AG20443 (cell line): ENCODE results near the gene SIX1.

Experiments used
- DNase-seq: peaks from one replicate; pipeline ENCODE4 v3.0.0; 2012; ENCODE audit warnings: low spot score, mixed read lengths

SIX1 gene

GRCh38 chr14:60655119-60655897 lies 6.0 kb upstream of the SIX1 start:
- no peak for DNase-seq

- peak; percentile 43 for DNase-seq
These were observed 5.1 kb upstream of the SIX1 start for GRCh38 chr14:60654334-60654821.

GRCh38 chr14:60653701-60654161 lies 4.5 kb upstream of the SIX1 start:
- DNase-seq = no peak

DNA sequence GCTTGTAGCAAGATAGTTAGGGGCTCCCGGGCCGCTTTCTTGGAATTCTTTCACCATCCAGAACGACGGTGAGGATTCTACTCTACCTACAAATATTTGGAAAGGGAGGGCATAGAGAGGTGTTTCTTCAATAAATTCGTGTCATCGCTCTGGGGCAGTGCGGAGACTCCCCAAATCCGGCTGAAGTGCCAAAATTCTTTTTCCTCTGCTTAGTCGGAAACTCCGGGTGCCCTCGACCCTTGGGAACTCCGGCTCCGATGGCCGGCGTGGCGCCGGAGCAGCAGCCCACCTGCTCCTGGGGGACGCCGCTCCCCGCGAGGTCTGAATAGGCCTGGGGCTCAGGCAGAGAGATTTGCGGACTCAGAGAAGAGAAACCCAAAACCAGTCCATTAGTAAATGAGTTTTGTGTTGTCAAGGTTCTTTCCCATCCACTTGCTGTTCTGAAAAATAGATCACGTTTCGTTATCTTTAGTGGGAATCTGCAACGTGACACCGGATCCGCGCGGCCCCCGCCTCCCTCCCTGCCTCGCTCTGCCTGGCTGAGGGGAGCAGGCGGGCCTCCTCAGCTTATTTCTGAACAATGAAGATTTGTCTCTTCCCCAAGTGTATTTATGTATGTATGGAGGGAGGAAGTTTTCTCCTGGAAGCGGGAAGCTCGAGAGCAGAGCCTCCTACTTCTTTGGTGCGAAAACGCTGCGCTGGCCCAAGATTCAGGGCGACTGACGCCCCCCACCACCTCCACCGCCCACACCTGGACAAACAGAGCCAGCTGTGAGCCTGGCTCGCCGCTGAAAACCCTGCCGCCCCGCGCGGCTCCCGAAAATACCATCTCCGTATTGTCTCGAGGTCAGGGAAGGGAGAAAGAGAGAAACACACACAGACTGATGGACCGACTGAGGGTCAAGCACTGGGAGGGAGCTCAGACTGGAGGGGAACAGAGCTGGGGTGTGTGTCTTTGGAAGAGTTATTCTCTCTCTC lies 3.7 kb upstream of the SIX1 start:
- DNase-seq = no peak

- DNase-seq = no peak
These were observed 2.8 kb upstream of the SIX1 start for GRCh38 chr14:60651796-60652673.

GRCh38 chr14:60651086-60651795 lies 2.0 kb upstream of the SIX1 start:
- DNase-seq = no peak

DNA sequence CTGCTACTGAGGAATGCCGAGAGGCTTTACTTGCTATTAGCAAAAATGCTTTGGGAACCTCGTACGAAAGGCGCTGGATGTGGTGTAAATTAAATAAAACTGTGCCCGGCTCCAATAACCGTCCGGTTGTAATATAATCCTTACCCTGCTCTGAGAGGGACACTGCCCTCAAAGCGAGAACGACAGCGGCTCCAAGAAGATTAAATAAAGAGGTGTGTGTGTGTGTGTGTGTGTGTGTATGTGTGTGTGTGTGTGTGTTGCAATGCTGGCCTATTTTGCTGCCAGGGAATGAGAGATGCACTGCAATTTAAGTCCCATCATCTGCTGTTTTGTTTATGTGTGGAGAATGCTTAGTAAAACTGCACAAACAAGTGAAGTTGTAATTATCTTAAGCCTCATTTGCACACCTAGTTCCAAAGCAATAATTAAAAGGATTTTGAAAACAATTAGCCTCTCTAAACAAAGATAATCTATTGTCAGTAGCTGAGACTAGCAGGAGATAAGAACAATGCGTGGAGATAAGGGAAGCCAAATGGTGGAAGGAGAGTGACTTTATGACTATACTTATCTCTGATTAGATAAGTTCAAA lies 1.2 kb upstream of the SIX1 start:
- no peak for DNase-seq

DNA sequence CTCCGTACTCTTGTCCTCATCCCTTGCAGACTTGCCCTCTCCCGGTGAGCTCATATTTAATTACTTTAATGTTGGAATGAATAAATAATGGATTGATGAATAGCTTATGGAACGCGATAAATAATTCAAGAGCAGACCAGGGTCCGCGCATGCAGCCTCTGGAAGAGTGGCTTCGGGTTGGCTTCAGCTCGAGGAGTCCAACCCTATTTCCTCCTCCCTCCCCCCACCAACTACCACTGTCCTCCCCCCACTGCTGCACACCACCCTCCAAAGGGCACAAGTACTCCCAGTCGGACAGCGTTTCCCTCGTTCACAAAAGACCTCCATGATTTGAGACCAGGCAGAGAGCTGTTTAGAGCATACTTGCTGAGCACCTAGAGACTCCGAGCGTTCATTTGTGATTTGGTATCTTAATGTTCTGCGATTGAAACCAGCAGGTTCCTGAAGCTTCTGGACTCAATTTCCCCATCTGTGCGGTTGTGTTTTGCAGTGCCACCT lies 647 bp upstream of the SIX1 start:
- DNase-seq = peak; percentile 22

- DNase-seq = peak; percentile 63
These were observed 886 bp downstream of the SIX1 start for GRCh38 chr14:60648249-60648933.

GRCh38 chr14:60647837-60648248 lies 1.4 kb downstream of the SIX1 start:
- no peak for DNase-seq

DNA sequence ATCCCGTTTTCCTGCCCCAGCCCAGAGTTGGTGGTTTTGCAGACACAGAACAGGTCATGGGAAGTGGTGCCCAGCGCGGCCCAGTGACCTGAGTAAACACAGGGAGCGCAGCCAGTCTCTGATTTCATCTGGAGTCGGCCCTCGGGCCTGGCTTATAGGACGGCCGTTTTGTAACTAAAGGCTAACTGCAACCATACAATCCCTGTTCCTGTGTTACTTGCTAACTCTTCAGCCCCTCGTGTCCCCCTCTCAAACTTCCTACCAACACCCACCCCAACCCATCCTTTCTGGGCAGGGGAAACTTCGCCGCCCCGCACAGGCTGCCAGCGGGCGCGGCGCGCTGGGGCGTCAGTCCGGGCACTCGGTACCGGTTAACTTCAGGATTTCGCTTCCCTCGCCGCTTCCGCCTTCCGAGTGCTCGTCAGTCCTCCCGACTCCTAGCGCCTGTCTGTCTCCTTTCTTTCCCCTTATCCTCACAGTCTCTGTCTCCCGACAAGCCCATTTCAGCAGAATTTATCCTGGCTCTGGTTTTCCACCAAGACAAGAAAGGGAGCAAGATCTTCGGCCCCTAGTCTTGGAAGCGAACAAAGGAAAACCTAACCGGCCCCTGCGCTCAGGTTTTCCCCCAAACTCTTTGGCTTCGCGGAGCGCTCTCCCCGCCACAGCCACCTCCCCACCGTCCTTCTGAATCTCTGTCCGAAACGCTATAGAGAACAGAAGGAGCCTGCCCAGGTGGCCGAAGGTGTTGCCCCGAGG lies 2.0 kb downstream of the SIX1 start:
- peak; percentile 66 for DNase-seq

DNA sequence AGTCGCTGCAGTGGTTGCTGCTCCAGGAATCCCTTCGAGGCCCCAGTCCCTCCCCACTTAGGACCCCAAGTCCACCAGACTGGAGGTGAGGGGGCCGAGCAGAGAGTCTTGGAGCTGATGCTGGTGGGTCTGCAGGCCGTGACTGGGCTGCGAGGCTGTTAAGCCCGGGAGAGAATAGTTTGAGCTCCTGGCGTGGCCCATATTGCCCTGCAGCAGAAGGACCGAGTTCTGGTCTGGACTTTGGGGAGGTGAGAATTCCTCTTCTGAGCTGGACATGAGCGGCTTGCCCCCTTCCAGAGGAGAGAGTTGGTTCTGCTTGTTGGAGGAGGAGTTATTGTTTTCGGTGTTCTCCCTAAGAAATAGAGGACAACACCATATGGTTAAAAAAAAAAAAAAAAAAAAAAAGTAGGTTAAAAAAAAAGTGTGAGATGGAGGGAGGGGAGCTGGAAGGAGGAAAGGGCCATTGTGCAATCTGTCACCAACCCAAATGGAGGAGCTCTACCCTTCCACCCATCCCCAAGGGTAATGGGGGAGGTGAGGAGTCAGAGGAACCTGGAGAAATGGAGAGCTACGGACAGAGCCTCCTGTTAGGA lies 3.0 kb downstream of the SIX1 start:
- no peak for DNase-seq

GRCh38 chr14:60645126-60645741 lies 4.0 kb downstream of the SIX1 start:
- no peak for DNase-seq

DNA sequence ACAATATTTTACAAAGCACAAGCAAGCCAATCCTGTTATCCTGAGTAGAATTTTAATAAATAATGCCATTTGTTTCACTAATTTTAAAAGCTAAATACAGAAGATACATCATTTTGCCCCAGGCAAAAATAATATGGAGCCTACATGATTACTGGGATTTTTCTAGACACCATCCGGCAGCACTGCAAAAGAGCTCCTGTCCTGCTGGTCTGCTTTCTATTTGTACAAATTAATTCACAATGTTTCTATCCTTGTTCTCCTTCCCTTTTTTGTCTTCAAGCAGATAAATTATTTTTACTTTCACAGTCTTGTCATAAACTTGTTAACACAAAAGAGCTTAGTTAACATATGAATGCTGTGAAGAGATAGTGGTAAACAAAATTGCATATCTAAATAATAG lies 4.6 kb downstream of the SIX1 start:
- no peak for DNase-seq

DNA sequence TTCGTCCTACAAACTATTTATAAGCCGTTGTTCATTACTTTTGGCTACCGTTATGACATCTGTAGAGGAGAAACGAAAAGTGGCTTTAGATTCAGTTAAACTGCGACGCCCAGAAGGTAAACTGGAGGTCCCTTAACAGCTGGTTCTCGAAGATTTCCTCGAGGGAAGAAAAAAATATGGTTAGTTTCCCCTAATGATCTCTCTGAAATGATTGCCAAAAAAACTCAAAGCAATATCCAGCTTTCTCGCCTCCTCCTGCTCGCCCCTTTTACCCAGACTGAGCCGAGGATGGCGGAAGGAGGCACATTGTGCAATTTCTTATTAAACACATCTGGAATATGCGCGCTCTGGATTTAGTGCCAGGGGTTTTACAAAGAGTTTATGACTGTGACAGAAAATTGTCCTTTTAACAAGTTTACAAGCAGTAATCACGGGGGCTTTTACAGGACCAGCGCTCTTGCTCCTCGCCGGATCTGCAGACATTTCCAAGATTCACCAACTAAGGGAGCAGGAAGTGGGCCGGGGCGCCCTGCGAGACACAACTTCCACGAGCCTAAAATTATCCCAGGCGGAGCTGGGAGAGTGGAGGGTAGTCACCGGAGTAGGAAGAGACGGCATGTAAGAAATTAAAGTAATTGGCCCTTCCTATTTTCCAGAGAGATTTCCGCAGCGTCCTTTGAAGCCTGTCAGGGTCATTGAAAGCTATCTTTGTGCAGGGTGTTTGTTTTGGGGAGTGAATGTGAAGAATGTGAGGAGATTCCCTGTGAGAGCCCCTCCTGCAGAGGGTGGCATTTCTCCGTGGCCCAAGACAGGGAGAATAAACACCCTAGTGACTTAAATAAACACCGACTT lies 5.6 kb downstream of the SIX1 start:
- DNase-seq = peak; percentile 56

DNA sequence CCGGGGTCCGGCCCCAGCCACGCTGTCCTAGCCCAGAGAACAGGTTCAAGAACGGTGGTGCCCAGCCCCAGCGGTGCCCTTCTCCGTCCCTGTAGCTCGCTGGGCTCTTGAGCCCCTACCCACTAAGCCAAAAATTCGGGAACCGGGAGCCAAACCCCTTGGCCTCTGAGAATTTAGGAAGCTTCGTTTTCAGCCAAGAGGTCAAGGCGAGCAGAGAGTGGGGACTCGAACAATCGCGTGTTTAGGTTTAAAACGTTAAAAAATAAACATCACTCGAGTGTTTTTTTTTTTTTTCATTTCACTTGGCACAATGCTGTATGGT lies 6.2 kb downstream of the SIX1 start:
- no peak for DNase-seq
